GM23338 (cell line): Measurements from ENCODE around the gene PDS5A. TPM values are rescaled to one million over a fixed set of nuclear protein-coding genes. Genes with fewer than 3 reads are reported as not detected.

Experiments
- ATAC-seq: fragments of 200-7000 bp; cut with Tn5 transposase; 3 replicates; pipeline ENCODE4 v1.9.1; 2020
- DNase-seq: peaks from one replicate; pipeline ENCODE4 v3.0.0-alpha.2; 2015; ENCODE audit warnings: low spot score
- H2AFZ ChIP-seq: fragments of 200-600 bp; sonication (generic); 2 replicates; pipeline ENCODE4 v1.8.0; 2016; ENCODE audit warnings: antibody characterized with exemption, mild to moderate bottlenecking, moderate library complexity
- H3F3A ChIP-seq: fragments of 200-600 bp; sonication (generic); replicated peaks from 2 replicates; pipeline ENCODE4 v1.8.0; 2017; ENCODE audit warnings: antibody characterized with exemption, mixed run types, low read depth
- H3K27ac ChIP-seq: fragments of 200-600 bp; sonication (generic); 2 replicates; pipeline ENCODE4 v1.6.1; 2016; ENCODE audit warnings: low read depth
- H3K27me3 ChIP-seq: fragments of 200-600 bp; sonication (generic); 2 replicates; pipeline ENCODE4 v1.8.0; 2016; ENCODE audit warnings: mild to moderate bottlenecking, mixed run types, moderate library complexity; ENCODE audit not compliant: insufficient read depth
- H3K36me3 ChIP-seq: fragments of 200-600 bp; sonication (generic); 2 replicates; pipeline ENCODE4 v1.8.0; 2016; ENCODE audit warnings: mild to moderate bottlenecking; ENCODE audit not compliant: insufficient read depth
- H3K4me1 ChIP-seq: fragments of 200-600 bp; sonication (generic); 2 replicates; pipeline ENCODE4 v1.8.0; 2016; ENCODE audit warnings: mild to moderate bottlenecking, moderate library complexity; ENCODE audit not compliant: insufficient read depth
- H3K4me2 ChIP-seq: fragments of 200-600 bp; sonication (generic); 2 replicates; pipeline ENCODE4 v1.7.1; 2017; ENCODE audit warnings: mixed run types
- H3K4me3 ChIP-seq: fragments of 200-600 bp; sonication (generic); 2 replicates; pipeline ENCODE4 v1.6.1; 2016; ENCODE audit warnings: mixed run types
- H3K79me2 ChIP-seq: fragments of 200-600 bp; sonication (generic); replicated peaks from 2 replicates; pipeline ENCODE4 v1.8.0; 2017; ENCODE audit warnings: mild to moderate bottlenecking; ENCODE audit not compliant: insufficient read depth
- H3K9me2 ChIP-seq: fragments of 200-600 bp; sonication (generic); 2 replicates; pipeline ENCODE4 v1.8.0; 2017; ENCODE audit not compliant: insufficient read depth
- H4K20me1 ChIP-seq: fragments of 200-600 bp; sonication (generic); replicated peaks from 2 replicates; pipeline ENCODE4 v1.8.0; 2017; ENCODE audit warnings: mild to moderate bottlenecking; ENCODE audit not compliant: insufficient read depth
- H3K27ac Mint-ChIP-seq: 2 replicates; pipeline ENCODE4 v1.8.0; 2020; ENCODE audit warnings: inconsistent platforms, mild to moderate bottlenecking, moderate library complexity, mixed read lengths
- H3K27me3 Mint-ChIP-seq: 3 replicates; pipeline ENCODE4 v1.8.0; 2022; ENCODE audit warnings: low read depth, mild to moderate bottlenecking, moderate library complexity, mixed read lengths, inconsistent platforms; ENCODE audit not compliant: insufficient read depth, poor library complexity
- H3K36me3 Mint-ChIP-seq: 3 replicates; pipeline ENCODE4 v1.8.0; 2021; ENCODE audit warnings: low read depth, mild to moderate bottlenecking, inconsistent platforms, moderate library complexity, mixed read lengths
- H3K4me1 Mint-ChIP-seq: 3 replicates; pipeline ENCODE4 v1.8.0; 2020; ENCODE audit warnings: mild to moderate bottlenecking, inconsistent platforms, mixed read lengths
- H3K4me3 Mint-ChIP-seq: 3 replicates; pipeline ENCODE4 v1.8.0; 2021; ENCODE audit warnings: moderate library complexity, mild to moderate bottlenecking, inconsistent platforms, mixed read lengths
- H3K9me3 Mint-ChIP-seq: 3 replicates; pipeline ENCODE4 v1.8.0; 2020; ENCODE audit warnings: moderate library complexity, mild to moderate bottlenecking, inconsistent platforms, mixed read lengths
- CREB1 ChIP-seq: fragments of 250-450 bp; sonication (Bioruptor Pico); IDR thresholded peaks from 2 replicates; pipeline ENCODE4 v1.5.0; 2020; ENCODE audit warnings: low read depth, mild to moderate bottlenecking, moderate library complexity
- CTCF ChIP-seq, 2 experiments: fragments of 200-600 bp in 1 of 2; sonication (generic) in 1 of 2; conservative IDR thresholded peaks; 2 replicates each; pipeline versions ENCODE4 v1.5.1 to v1.6.1; 2016 to 2017; ENCODE audit warnings: antibody characterized with exemption in 2 of 2, low read depth in 2 of 2, mild to moderate bottlenecking in 2 of 2, moderate library complexity in 1 of 2
- JUNB ChIP-seq: IDR thresholded peaks from one replicate; pipeline ENCODE4 v1.6.1; 2016; ENCODE audit warnings: antibody characterized with exemption; ENCODE audit not compliant: unreplicated experiment
- polyA plus RNA-seq: library from polyadenylated mRNA; unstranded; fragments of >200 nt; fragmentation: Nextera tagmentation; extraction: Ambion mirVana; gene quantifications from 2 replicates; pipeline ENCODE4 v1.2.1, GENCODE V29; 2016
- total RNA-seq: library from RNA; depleted of rRNA; stranded (reverse); fragments of >200 nt; shearing (Covaris generic); gene quantifications from 2 replicates; pipeline ENCODE4 v1.2.3, GENCODE V29; 2014
- TF ChIP-seq, protein P1 (sequence below): IDR thresholded peaks from one replicate; pipeline ENCODE4 v1.6.1; 2018; ENCODE audit warnings: antibody characterized with exemption; ENCODE audit not compliant: unreplicated experiment
- TF ChIP-seq, protein P2 (sequence below): fragments of 250-450 bp; sonication (Bioruptor Pico); IDR thresholded peaks from 2 replicates; pipeline ENCODE4 v1.5.0; 2020; ENCODE audit warnings: mild to moderate bottlenecking, moderate library complexity

The PDS5A gene
- total and polyA plus RNA-seq, 2 experiments from 2014 or later = 22.1 to 91.9 TPM

DNA sequence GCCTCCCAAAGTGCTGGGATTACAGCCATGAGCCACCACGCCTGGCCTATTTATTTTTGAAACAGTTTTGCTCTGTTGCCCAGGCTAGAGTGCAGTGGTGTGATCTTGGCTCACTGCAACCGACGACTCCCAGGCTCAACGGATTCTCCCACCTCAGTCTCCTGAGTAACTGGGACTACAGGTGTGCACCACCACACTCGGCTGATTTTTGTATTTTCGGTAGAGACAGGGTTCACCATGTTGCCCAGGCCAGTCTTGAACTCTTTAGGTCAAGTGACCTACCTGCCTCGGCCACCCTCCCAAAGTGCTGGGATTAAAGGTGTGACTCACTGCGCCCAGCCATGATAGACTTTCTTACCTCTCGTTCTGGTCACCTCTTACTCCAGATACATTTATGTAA, 155.8 kb downstream of the PDS5A start:
- Histone ChIP-seq H3K4me1 (no peaks in the 10 kb centered on the region; the same call in 1 of the 2 replicates), H3F3A (peaks cover 3% of the 10 kb centered on the region; the same call in 1 of the 2 replicates), H3K4me3 (no peak overlapping the region), H4K20me1 (no peaks in the 10 kb centered on the region), H3K36me3 (no peaks in the 10 kb centered on the region), H3K79me2 (0 out of 2 replicates have a peak, but pooled peaks cover 3% of the 10 kb centered on the region), H3K27ac (no peak overlapping the region), H3K4me2 (no peak overlapping the region), H2AFZ (no peak overlapping the region), H3K27me3 (no peaks in the 10 kb centered on the region), H3K9me2 (no peaks in the 10 kb centered on the region)
- Mint-ChIP-seq H3K27me3 (peaks cover 7% of the 10 kb centered on the region), H3K9me3 (no peaks in the 10 kb centered on the region), H3K4me1 (peaks cover 16% of the 10 kb centered on the region), H3K27ac (peak overlapping the region; percentile 65; the same call in 1 of the 2 replicates), H3K4me3 (no peak overlapping the region; the same call in 2 of the 3 replicates), H3K36me3 (peaks cover 11% of the 10 kb centered on the region)
- TF ChIP-seq CREB1 (CRISPR knock-in tag) = no peak
- TF ChIP-seq, protein P1, sequence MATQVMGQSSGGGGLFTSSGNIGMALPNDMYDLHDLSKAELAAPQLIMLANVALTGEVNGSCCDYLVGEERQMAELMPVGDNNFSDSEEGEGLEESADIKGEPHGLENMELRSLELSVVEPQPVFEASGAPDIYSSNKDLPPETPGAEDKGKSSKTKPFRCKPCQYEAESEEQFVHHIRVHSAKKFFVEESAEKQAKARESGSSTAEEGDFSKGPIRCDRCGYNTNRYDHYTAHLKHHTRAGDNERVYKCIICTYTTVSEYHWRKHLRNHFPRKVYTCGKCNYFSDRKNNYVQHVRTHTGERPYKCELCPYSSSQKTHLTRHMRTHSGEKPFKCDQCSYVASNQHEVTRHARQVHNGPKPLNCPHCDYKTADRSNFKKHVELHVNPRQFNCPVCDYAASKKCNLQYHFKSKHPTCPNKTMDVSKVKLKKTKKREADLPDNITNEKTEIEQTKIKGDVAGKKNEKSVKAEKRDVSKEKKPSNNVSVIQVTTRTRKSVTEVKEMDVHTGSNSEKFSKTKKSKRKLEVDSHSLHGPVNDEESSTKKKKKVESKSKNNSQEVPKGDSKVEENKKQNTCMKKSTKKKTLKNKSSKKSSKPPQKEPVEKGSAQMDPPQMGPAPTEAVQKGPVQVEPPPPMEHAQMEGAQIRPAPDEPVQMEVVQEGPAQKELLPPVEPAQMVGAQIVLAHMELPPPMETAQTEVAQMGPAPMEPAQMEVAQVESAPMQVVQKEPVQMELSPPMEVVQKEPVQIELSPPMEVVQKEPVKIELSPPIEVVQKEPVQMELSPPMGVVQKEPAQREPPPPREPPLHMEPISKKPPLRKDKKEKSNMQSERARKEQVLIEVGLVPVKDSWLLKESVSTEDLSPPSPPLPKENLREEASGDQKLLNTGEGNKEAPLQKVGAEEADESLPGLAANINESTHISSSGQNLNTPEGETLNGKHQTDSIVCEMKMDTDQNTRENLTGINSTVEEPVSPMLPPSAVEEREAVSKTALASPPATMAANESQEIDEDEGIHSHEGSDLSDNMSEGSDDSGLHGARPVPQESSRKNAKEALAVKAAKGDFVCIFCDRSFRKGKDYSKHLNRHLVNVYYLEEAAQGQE = no peak
- TF ChIP-seq CTCF (conservative IDR thresholded peaks at IDR 0.05; ENCODE audit: low read depth in 2 of 2) = no peak
- no peak for TF ChIP-seq JUNB
- TF ChIP-seq, protein P2, sequence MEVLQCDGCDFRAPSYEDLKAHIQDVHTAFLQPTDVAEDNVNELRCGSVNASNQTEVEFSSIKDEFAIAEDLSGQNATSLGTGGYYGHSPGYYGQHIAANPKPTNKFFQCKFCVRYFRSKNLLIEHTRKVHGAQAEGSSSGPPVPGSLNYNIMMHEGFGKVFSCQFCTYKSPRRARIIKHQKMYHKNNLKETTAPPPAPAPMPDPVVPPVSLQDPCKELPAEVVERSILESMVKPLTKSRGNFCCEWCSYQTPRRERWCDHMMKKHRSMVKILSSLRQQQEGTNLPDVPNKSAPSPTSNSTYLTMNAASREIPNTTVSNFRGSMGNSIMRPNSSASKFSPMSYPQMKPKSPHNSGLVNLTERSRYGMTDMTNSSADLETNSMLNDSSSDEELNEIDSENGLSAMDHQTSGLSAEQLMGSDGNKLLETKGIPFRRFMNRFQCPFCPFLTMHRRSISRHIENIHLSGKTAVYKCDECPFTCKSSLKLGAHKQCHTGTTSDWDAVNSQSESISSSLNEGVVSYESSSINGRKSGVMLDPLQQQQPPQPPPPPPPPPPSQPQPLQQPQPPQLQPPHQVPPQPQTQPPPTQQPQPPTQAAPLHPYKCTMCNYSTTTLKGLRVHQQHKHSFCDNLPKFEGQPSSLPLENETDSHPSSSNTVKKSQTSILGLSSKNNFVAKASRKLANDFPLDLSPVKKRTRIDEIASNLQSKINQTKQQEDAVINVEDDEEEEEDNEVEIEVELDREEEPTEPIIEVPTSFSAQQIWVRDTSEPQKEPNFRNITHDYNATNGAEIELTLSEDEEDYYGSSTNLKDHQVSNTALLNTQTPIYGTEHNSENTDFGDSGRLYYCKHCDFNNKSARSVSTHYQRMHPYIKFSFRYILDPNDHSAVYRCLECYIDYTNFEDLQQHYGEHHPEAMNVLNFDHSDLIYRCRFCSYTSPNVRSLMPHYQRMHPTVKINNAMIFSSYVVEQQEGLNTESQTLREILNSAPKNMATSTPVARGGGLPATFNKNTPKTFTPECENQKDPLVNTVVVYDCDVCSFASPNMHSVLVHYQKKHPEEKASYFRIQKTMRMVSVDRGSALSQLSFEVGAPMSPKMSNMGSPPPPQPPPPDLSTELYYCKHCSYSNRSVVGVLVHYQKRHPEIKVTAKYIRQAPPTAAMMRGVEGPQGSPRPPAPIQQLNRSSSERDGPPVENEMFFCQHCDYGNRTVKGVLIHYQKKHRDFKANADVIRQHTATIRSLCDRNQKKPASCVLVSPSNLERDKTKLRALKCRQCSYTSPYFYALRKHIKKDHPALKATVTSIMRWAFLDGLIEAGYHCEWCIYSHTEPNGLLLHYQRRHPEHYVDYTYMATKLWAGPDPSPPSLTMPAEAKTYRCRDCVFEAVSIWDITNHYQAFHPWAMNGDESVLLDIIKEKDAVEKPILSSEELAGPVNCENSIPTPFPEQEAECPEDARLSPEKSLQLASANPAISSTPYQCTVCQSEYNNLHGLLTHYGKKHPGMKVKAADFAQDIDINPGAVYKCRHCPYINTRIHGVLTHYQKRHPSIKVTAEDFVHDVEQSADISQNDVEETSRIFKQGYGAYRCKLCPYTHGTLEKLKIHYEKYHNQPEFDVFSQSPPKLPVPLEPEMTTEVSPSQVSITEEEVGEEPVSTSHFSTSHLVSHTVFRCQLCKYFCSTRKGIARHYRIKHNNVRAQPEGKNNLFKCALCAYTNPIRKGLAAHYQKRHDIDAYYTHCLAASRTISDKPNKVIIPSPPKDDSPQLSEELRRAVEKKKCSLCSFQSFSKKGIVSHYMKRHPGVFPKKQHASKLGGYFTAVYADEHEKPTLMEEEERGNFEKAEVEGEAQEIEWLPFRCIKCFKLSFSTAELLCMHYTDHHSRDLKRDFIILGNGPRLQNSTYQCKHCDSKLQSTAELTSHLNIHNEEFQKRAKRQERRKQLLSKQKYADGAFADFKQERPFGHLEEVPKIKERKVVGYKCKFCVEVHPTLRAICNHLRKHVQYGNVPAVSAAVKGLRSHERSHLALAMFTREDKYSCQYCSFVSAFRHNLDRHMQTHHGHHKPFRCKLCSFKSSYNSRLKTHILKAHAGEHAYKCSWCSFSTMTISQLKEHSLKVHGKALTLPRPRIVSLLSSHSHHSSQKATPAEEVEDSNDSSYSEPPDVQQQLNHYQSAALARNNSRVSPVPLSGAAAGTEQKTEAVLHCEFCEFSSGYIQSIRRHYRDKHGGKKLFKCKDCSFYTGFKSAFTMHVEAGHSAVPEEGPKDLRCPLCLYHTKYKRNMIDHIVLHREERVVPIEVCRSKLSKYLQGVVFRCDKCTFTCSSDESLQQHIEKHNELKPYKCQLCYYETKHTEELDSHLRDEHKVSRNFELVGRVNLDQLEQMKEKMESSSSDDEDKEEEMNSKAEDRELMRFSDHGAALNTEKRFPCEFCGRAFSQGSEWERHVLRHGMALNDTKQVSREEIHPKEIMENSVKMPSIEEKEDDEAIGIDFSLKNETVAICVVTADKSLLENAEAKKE = no peak
- ATAC-seq (no peak), DNase-seq (no peak)
